ENCODE results near the gene EPAS1.
"Not testable (repeated sequence)": the region's sequence is repeated elsewhere in the genome, so short reads cannot be mapped to it uniquely, and the experiment has no call there.

The EPAS1 gene

GRCh38 chr2:46386763-46387162, 89.6 kb downstream of the EPAS1 start:
- no peak for DNase-seq

GRCh38 chr2:46387292-46387691, 90.1 kb downstream of the EPAS1 start:
- DNase-seq: no peak

DNA sequence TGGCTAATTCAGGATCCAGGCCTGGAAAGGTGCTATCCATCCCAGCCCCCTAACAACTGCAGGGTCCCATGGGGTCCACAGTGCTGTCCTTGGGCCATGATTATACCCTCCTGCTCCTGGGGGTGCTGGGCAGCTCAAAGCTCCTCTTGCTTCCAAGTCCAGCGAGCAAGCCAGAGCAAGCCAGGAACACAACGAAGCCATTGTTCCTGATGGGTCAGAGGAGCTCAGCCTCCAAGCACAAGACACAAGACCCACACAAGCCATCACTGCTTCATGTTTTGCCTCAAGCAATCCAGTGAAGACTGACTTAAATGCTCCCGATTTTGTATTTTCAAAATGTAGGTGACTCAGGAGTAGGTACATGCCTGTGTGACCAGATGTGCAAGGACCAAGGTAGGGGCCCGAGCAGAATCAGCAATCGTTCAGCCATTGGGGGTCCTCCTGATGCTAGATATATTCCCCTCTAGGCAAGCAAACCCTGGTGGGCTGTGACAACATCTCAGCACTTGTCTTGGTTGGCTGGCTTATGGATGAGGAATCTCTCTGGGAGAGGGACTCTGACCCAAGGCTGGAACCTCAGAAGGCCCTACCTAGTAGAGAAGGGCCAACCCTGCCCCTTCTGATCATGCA, 90.8 kb downstream of the EPAS1 start:
- DNase-seq: no peak

GRCh38 chr2:46388881-46389280, 91.7 kb downstream of the EPAS1 start:
- no peak for DNase-seq

DNA sequence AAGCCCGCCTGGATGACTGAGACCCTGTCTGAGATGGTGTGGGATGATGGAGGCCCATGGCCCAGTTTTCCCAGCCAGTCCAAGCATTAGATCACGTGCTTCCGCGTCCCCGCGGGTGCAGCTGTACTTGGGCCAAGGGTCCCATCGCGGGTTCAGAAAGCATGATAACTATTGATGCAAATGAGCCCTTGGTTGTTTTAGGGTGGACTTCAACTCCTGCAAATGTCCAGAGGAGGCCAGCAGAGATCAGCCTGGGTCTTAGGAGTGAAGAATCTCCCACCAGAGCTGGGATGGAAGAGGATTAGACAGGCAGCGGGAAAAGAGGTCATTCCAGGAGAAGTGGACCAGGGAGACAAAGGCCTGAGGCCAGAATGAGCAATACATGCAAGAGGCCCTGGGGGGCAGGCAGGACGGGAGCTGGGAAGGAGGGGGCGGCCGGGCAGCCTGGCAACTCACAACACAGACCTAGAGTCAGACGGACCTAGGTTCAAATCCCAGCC, 92.3 kb downstream of the EPAS1 start:
- no peak for DNase-seq

DNA sequence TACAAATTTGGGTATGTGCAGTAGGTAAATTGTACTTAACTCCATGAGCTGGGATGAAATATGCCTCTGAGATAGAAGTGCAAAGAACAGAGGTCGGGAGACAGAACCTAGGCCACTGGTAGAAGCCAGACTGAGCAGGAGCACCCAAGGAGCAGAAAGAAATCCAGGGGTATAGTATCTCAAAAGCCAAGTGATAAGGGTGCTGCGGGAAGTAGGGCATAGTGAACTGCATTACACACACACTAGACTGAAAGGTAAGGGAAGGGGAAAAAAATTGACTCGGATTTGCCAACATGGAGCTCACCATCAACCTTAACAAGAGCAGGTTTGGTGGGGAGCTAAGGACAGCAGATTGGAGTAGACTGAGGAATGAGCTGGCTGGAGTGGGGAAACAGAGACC, 92.8 kb downstream of the EPAS1 start:
- no peak for DNase-seq

DNA sequence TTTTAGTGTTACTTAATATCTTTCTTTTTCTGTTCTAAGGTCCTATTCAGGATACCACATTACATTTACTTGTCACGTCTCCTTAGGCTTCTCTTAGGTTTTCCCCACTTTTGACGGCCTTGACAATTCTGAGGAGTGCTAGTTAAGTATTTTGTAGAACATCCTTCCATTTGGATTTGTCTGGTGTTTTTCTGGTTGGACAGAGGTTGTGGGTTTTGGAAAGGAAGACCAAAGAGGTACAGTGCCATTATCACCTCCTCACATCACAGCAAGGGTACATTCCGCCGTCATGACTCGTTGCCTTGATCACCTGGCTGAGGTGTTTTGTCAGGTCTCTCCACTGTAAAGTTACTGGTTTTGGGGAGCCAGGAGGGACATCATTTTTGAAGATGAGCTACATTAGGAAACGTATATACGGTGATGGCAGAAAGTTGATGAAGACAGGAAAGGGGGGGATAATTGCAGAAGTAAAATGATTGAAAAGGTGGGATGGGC, 93.7 kb downstream of the EPAS1 start:
- DNase-seq: no peak

GRCh38 chr2:46392561-46393346, 95.5 kb downstream of the EPAS1 start:
- DNase-seq: no peak

DNA sequence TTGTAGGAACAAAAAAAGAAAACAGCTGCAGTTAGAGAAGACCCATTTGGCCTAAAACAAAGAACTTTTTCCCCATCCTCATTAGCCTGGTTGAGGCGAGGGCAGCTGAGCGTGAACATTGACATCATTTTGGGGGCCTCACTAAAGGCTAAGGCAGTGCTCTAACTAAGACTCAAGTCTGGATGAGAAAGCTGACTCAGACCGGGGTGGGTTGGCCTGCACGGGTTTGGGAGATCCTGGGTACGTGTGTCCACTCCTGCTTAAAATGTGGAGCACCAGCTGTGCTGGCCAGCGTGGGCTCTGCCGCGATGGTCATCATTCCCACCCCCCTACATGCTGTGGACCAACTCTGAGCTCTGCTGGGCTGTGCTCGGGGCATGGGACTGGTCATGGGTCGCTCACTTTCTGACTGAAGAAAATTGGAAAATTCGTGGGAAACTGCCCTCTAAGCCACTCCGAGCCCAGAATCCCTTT, 96.2 kb downstream of the EPAS1 start:
- no peak for DNase-seq

DNA sequence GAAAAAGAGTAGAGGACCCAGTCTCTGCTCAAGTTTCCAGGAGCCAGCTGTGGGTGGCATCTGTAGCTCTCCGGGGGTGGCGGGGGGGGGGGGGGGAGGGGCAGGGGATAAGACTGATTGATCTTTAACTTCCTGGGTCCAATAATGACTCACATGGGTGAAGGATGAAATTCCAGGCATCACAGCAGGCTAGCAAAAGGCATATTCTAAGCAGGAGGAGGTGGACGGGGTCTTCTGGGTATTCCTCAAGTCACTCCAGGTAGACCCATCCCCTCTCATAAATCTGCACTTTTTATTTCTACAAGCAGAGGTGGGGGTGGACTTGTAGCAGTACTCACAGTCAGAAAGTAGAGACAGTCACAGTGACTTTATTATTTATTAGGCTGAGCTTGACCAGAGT, 96.7 kb downstream of the EPAS1 start:
- DNase-seq: no peak

- DNase-seq: no peak
Measured at GRCh38 chr2:46394649-46395510, 97.7 kb downstream of the EPAS1 start.

- DNase-seq: not testable (repeated sequence)
Measured at GRCh38 chr2:46395730-46396129, 98.5 kb downstream of the EPAS1 start.

DNA sequence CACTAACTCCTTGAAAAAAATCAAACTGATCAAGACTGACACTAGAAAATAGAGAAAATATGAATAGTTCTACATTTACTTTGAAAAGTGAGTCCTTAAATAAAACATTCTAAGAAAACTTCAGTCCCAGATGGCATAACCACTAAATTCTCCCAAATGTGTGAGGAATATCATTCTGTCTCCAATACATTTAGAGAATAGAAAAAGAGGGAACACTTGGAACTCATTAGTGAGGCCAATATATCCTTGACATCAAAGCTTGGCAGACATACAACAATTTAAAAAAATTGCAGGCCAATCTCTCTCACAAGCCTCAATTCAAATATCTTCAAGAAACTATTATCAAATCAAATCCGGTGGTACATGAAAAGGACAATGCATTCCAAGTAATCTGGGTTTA, 102.8 kb downstream of the EPAS1 start:
- DNase-seq: no peak

DNA sequence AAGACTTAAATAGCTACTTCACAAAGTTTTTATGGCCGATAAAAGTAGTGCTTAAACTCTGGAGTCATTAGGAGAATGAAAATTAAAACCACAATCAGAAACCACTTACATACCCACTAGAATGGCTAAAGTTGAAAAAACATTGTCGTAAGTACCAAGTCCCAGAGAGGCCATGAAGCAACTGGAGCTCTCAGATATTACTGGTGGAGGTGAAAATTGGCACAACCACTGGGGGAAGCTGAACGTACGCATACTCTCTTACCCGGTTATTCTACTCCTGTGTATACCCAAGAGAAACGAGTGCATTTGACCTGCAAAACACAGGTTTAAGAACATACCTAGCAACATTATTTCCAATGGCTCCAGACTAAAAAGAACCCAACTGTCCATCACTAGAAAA, 105.7 kb downstream of the EPAS1 start:
- no peak for DNase-seq

GRCh38 chr2:46404181-46404759, 107.1 kb downstream of the EPAS1 start:
- DNase-seq: no peak

DNA sequence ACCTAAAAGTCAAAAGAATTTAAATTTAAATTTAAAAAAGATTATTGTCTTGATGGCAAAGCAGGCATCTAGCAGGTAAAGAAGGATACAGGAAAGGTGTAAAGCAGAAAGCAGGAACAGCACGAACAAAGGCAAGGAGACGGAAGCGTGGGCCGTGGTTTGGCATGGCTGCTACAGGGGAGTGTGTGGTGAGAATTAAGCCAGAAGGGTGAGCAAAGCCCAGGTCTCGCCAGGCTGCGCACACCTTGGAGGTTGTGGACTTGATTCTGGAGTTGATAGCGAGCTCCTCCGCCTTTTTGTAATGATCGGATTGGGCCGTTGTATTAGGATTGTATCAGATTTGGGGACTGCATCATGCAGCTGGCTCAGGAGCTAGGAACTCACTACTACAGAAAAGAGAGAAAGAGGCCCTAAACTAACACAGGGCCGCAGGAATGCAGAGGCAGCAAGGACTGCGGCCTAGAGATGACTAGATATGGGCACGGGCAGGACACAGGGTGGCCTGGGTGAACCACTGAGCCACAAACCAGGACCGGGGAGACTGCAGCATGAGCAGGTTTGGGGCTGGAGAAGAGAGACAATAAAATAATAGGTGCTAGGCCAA, 110.7 kb downstream of the EPAS1 start:
- no peak for DNase-seq

GRCh38 chr2:46409756-46410155, 112.5 kb downstream of the EPAS1 start:
- no peak for DNase-seq

DNA sequence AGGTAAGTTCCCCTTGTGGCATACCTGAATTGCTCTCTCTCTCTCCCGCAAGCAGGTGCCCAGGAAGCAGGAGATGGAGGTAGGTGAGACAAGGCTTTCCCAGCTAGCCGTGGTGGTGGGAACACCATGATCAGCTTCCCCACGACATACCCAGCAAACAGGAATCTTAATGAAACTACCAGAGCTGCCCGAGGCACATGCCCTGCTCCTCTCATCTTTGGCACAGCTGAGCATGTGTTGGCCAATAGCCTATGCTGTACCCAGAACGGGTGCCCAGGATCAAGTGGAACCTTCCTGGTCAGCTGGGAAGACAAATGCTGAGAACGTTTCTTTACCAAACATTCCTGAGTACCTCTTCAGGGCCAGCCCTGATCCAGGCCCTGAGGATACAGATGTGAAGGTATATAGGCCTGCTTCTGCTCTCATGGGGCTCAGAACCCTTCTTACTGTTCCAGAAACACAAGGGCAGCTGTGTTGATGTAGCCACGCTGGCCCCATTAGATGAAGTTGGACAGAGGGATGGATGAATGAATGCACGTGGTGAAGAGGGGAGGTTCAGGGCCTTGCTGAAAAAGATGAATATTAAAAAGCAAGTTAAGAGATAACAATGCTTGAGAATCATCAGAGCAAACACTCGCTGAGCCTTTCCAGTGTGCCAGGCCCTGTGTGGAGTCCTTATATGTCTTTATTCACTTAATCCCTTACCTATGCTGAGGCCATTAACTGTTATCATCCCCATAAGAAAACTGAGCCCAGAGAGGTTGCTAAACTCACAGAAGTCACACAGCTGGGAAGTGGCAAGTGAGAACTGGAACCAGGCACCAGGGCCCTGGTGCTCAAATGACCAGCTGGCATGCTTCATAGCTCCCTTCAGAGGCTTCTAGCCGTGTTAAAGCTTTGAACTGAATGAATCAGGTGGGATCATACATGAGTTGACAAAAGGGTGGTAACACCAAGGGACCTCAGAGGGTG, 113.4 kb downstream of the EPAS1 start:
- no peak for DNase-seq

GRCh38 chr2:46411245-46411641, 114.0 kb downstream of the EPAS1 start:
- no peak for DNase-seq

DNA sequence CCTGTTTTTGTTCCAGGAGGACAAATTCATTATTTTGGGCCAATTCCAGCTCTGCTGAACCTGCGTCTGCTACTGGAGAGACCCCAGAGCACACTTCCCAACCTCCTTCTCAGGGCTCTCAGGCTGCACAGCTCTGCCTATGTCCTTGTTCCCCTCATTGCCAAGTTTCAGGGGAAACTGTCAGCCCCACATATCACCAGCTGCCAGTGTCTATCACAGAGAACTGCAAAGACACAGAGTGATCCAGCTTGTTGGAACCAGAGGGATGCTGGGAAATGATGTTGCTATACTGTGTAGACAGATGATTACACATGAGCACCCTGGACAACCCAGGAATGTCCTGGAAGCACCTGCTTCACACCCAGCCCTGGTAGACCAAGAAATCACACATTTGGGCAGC, 114.8 kb downstream of the EPAS1 start:
- no peak for DNase-seq

- no peak for DNase-seq
Measured at GRCh38 chr2:46413111-46413510, 115.9 kb downstream of the EPAS1 start.
